WTC11 (cell line): Measurements from ENCODE around the gene DUS1L. TPM values are rescaled to one million over a fixed set of nuclear protein-coding genes. Genes with fewer than 3 reads are reported as not detected.

Source experiments
- ATAC-seq: fragments of 200-7000 bp; cut with Tn5 transposase; 2 replicates; pipeline ENCODE4 v1.10.0; 2021; ENCODE audit warnings: mild to moderate bottlenecking, moderate library complexity
- CTCF ChIA-PET: fragments of 300-600 bp; sonication (Branson Sonifier 250); formaldehyde crosslinking; loops from one replicate; lab custom pipeline; 2021; ENCODE audit warnings: antibody characterized with exemption; lab: Charles Lee
- POLR2A ChIA-PET: fragments of 350-600 bp; sonication (Branson Sonifier 250); formaldehyde crosslinking; loops from one replicate; lab custom pipeline; 2021; ENCODE audit warnings: antibody characterized with exemption; lab: Charles Lee
- DNase-seq: peaks from one replicate; pipeline ENCODE4 v3.0.0; 2021; ENCODE audit warnings: low spot score
- H3K27ac Mint-ChIP-seq: 2 replicates; pipeline ENCODE4 v1.8.0; 2021; ENCODE audit warnings: mixed read lengths
- H3K27me3 Mint-ChIP-seq: 2 replicates; pipeline ENCODE4 v1.8.0; 2021; ENCODE audit warnings: low read depth, mild to moderate bottlenecking, moderate library complexity, mixed read lengths
- H3K36me3 Mint-ChIP-seq: 2 replicates; pipeline ENCODE4 v1.8.0; 2021; ENCODE audit warnings: mixed read lengths
- H3K4me1 Mint-ChIP-seq: 2 replicates; pipeline ENCODE4 v1.8.0; 2022; ENCODE audit warnings: mixed read lengths
- H3K4me3 Mint-ChIP-seq: 2 replicates; pipeline ENCODE4 v1.8.0; 2021; ENCODE audit warnings: mild to moderate bottlenecking, moderate library complexity, mixed read lengths
- H3K9me3 Mint-ChIP-seq: 2 replicates; pipeline ENCODE4 v1.8.0; 2021; ENCODE audit warnings: mixed read lengths
- ELF4 ChIP-seq: sonication (generic); formaldehyde crosslinking; IDR thresholded peaks from 2 replicates; pipeline ENCODE4 v1.8.1; 2022; ENCODE audit warnings: low read depth, mild to moderate bottlenecking, moderate library complexity, missing genetic modification reagents
- EMX1 ChIP-seq: fragments of 250-450 bp; sonication (Bioruptor Pico); IDR thresholded peaks from 2 replicates; pipeline ENCODE4 v1.8.0; 2021; ENCODE audit warnings: mild to moderate bottlenecking
- FOXP4 ChIP-seq: sonication (generic); formaldehyde crosslinking; IDR thresholded peaks from 2 replicates; pipeline ENCODE4 v1.8.0; 2022; ENCODE audit warnings: mild to moderate bottlenecking, missing genetic modification reagents
- HMGA2 ChIP-seq: fragments of 250-450 bp; sonication (Bioruptor Pico); IDR thresholded peaks from 2 replicates; pipeline ENCODE4 v1.4.0; 2021; ENCODE audit warnings: mild to moderate bottlenecking, moderate library complexity
- IRF1 ChIP-seq: sonication (generic); formaldehyde crosslinking; IDR thresholded peaks from 2 replicates; pipeline ENCODE4 v1.8.0; 2023; ENCODE audit warnings: missing genetic modification reagents
- KAT7 ChIP-seq: sonication (generic); formaldehyde crosslinking; IDR thresholded peaks from 2 replicates; pipeline ENCODE4 v1.8.1; 2023; ENCODE audit warnings: missing genetic modification reagents, mild to moderate bottlenecking, borderline replicate concordance
- MAX ChIP-seq: sonication (generic); formaldehyde crosslinking; IDR thresholded peaks from 2 replicates; pipeline ENCODE4 v1.8.0; 2022; ENCODE audit warnings: mild to moderate bottlenecking, missing genetic modification reagents
- MXD4 ChIP-seq: fragments of 250-450 bp; sonication (Bioruptor Pico); IDR thresholded peaks from 2 replicates; pipeline ENCODE4 v1.8.0; 2021; ENCODE audit warnings: mild to moderate bottlenecking, moderate library complexity, borderline replicate concordance
- NFATC4 ChIP-seq: fragments of 250-450 bp; sonication (Bioruptor Pico); IDR thresholded peaks from 2 replicates; pipeline ENCODE4 v1.9.0; 2021; ENCODE audit warnings: mild to moderate bottlenecking
- NFYB ChIP-seq: sonication (generic); formaldehyde crosslinking; conservative IDR thresholded peaks from 2 replicates; pipeline ENCODE4 v1.8.0; 2022; ENCODE audit warnings: low read depth, missing genetic modification reagents
- NR1H2 ChIP-seq: sonication (generic); formaldehyde crosslinking; IDR thresholded peaks from 2 replicates; pipeline ENCODE4 v1.9.0; 2021; ENCODE audit warnings: mild to moderate bottlenecking, moderate library complexity, missing genetic modification reagents
- SMAD3 ChIP-seq: sonication (generic); formaldehyde crosslinking; IDR thresholded peaks from 2 replicates; pipeline ENCODE4 v1.8.0; 2022; ENCODE audit warnings: missing genetic modification reagents, mild to moderate bottlenecking, borderline replicate concordance
- TP53 ChIP-seq: sonication (generic); formaldehyde crosslinking; IDR thresholded peaks from 2 replicates; pipeline ENCODE4 v1.8.1; 2023; ENCODE audit warnings: mild to moderate bottlenecking, missing genetic modification reagents
- ZNF232 ChIP-seq: sonication (generic); formaldehyde crosslinking; IDR thresholded peaks from 2 replicates; pipeline ENCODE4 v1.8.0; 2022; ENCODE audit warnings: mild to moderate bottlenecking, missing genetic modification reagents
- ZNF263 ChIP-seq: sonication (generic); formaldehyde crosslinking; IDR thresholded peaks from 2 replicates; pipeline ENCODE4 v1.8.1; 2022; ENCODE audit warnings: low read depth, mild to moderate bottlenecking, moderate library complexity, missing genetic modification reagents
- ZNF671 ChIP-seq: fragments of 250-450 bp; sonication (Bioruptor Pico); IDR thresholded peaks from 2 replicates; pipeline ENCODE4 v1.8.0; 2021; ENCODE audit warnings: mild to moderate bottlenecking
- total RNA-seq: library from RNA; stranded (reverse); gene quantifications from 3 replicates; pipeline ENCODE4 v1.2.3, GENCODE V29; 2021
- TF ChIP-seq, protein P1 (sequence below): fragments of 250-450 bp; sonication (Bioruptor Pico); IDR thresholded peaks from 2 replicates; pipeline ENCODE4 v1.8.0; 2021; ENCODE audit warnings: mild to moderate bottlenecking
- TF ChIP-seq, protein P2 (sequence below): sonication (generic); formaldehyde crosslinking; IDR thresholded peaks from 2 replicates; pipeline ENCODE4 v1.8.1; 2023; ENCODE audit warnings: mild to moderate bottlenecking, missing genetic modification reagents, moderate library complexity
- TF ChIP-seq, protein P3 (sequence below): fragments of 250-450 bp; sonication (Bioruptor Pico); IDR thresholded peaks from 2 replicates; pipeline ENCODE4 v1.9.0; 2021; ENCODE audit warnings: mild to moderate bottlenecking
- TF ChIP-seq, protein P4 (sequence below): sonication (generic); formaldehyde crosslinking; conservative IDR thresholded peaks from 2 replicates; pipeline ENCODE4 v1.8.1; 2023; ENCODE audit warnings: mild to moderate bottlenecking, low read depth, missing genetic modification reagents, moderate library complexity

The DUS1L gene
- total RNA-seq, 1 experiment from 2014 or later = 120 TPM

- ChIA-PET CTCF (interaction anchor here (2.3 kb wide), 1 partner anchor 17 kb away, joined by 6 read pairs; no protein-coding TSS in a partner anchor), POLR2A (no interaction called here)
- ATAC-seq (no peak), DNase-seq (no peak)
- Mint-ChIP-seq H3K4me3 (no peak overlapping the region), H3K36me3 (peaks cover 26% of the 10 kb centered on the region), H3K27me3 (no peaks in the 10 kb centered on the region), H3K27ac (no peak overlapping the region), H3K9me3 (no peaks in the 10 kb centered on the region), H3K4me1 (no peaks in the 10 kb centered on the region)
- TF ChIP-seq HMGA2 (CRISPR knock-in tag) = no peak
- no peak for TF ChIP-seq ZNF232
- no peak for TF ChIP-seq SMAD3 (CRISPR knock-in tag)
- TF ChIP-seq, protein P1, sequence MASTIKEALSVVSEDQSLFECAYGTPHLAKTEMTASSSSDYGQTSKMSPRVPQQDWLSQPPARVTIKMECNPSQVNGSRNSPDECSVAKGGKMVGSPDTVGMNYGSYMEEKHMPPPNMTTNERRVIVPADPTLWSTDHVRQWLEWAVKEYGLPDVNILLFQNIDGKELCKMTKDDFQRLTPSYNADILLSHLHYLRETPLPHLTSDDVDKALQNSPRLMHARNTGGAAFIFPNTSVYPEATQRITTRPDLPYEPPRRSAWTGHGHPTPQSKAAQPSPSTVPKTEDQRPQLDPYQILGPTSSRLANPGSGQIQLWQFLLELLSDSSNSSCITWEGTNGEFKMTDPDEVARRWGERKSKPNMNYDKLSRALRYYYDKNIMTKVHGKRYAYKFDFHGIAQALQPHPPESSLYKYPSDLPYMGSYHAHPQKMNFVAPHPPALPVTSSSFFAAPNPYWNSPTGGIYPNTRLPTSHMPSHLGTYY (CRISPR knock-in tag) = no peak
- no peak for TF ChIP-seq NR1H2 (CRISPR knock-in tag)
- TF ChIP-seq, protein P2, sequence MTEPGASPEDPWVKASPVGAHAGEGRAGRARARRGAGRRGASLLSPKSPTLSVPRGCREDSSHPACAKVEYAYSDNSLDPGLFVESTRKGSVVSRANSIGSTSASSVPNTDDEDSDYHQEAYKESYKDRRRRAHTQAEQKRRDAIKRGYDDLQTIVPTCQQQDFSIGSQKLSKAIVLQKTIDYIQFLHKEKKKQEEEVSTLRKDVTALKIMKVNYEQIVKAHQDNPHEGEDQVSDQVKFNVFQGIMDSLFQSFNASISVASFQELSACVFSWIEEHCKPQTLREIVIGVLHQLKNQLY = no peak
- no peak for TF ChIP-seq IRF1
- TF ChIP-seq MAX (CRISPR knock-in tag) = no peak
- TF ChIP-seq, protein P3, sequence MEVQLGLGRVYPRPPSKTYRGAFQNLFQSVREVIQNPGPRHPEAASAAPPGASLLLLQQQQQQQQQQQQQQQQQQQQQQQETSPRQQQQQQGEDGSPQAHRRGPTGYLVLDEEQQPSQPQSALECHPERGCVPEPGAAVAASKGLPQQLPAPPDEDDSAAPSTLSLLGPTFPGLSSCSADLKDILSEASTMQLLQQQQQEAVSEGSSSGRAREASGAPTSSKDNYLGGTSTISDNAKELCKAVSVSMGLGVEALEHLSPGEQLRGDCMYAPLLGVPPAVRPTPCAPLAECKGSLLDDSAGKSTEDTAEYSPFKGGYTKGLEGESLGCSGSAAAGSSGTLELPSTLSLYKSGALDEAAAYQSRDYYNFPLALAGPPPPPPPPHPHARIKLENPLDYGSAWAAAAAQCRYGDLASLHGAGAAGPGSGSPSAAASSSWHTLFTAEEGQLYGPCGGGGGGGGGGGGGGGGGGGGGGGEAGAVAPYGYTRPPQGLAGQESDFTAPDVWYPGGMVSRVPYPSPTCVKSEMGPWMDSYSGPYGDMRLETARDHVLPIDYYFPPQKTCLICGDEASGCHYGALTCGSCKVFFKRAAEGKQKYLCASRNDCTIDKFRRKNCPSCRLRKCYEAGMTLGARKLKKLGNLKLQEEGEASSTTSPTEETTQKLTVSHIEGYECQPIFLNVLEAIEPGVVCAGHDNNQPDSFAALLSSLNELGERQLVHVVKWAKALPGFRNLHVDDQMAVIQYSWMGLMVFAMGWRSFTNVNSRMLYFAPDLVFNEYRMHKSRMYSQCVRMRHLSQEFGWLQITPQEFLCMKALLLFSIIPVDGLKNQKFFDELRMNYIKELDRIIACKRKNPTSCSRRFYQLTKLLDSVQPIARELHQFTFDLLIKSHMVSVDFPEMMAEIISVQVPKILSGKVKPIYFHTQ (CRISPR knock-in tag) = no peak
- TF ChIP-seq KAT7 (CRISPR knock-in tag) = no peak
- TF ChIP-seq TP53 = no peak
- no peak for TF ChIP-seq EMX1
Measured at GRCh38 chr17:82088838-82089722, 23.5 kb upstream of the DUS1L start.

- H3K4me1 Mint-ChIP-seq = no peaks in the 10 kb centered on the region
- ATAC-seq (no peak), DNase-seq (no peak)
- POLR2A ChIA-PET = no interaction called here
- H3K36me3 Mint-ChIP-seq = peaks cover 30% of the 10 kb centered on the region
- H3K4me3 Mint-ChIP-seq = no peak overlapping the region
- no peaks in the 10 kb centered on the region for H3K9me3 Mint-ChIP-seq
- H3K27ac Mint-ChIP-seq = no peak overlapping the region
- no peaks in the 10 kb centered on the region for H3K27me3 Mint-ChIP-seq
- CTCF ChIA-PET = interaction anchor here (2.1 kb wide), 1 partner anchor 58 kb away, joined by 6 read pairs; no protein-coding TSS in a partner anchor
- TF ChIP-seq ZNF263 (CRISPR knock-in tag) (no peak), FOXP4 (CRISPR knock-in tag) (no peak), NFYB (no peak), TP53 (no peak), ELF4 (CRISPR knock-in tag) (no peak), NFATC4 (CRISPR knock-in tag) (no peak), MXD4 (no peak), ZNF671 (CRISPR knock-in tag) (no peak), KAT7 (CRISPR knock-in tag) (no peak)
- TF ChIP-seq, protein P4, sequence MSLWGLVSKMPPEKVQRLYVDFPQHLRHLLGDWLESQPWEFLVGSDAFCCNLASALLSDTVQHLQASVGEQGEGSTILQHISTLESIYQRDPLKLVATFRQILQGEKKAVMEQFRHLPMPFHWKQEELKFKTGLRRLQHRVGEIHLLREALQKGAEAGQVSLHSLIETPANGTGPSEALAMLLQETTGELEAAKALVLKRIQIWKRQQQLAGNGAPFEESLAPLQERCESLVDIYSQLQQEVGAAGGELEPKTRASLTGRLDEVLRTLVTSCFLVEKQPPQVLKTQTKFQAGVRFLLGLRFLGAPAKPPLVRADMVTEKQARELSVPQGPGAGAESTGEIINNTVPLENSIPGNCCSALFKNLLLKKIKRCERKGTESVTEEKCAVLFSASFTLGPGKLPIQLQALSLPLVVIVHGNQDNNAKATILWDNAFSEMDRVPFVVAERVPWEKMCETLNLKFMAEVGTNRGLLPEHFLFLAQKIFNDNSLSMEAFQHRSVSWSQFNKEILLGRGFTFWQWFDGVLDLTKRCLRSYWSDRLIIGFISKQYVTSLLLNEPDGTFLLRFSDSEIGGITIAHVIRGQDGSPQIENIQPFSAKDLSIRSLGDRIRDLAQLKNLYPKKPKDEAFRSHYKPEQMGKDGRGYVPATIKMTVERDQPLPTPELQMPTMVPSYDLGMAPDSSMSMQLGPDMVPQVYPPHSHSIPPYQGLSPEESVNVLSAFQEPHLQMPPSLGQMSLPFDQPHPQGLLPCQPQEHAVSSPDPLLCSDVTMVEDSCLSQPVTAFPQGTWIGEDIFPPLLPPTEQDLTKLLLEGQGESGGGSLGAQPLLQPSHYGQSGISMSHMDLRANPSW (CRISPR knock-in tag) = no peak
Measured at GRCh38 chr17:82087961-82088837, 22.6 kb upstream of the DUS1L start.
